ENCODE measurements around the gene MANSC4.
"Not testable (repeated sequence)": the region's sequence is repeated elsewhere in the genome, so short reads cannot be mapped to it uniquely, and the experiment has no call there.

Gene MANSC4

DNA sequence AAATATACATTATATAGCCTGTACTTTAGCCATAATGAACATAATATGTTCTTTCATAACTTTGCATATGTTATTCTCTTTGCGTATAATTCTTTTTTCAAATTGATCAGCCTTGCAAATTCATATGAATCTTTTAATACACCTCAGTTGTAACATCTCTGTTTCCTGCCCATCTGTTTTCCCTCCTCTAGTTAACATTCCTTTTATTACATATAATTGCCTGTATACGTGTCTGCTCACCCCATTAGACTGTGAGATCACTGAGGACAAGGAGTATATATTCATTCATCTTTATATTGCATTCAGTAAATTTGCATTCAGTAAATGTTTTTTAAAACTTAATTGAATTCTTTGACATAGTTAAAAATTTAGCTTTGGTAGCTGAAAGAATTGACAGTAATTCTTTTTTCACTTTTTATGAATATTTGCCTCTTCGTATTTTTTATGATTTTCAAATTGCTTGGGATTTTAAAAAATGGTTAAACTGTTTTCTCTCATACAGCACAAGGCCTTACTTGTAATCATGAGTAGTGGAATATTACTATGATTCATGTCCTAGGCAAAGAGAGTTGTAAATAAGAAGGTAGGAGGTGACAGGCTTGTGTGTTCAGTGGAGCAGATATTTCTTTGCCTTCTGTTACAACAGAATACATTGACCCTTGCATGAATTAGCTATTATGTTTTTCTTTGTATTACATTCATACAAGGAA is 32.8 kb downstream of the MANSC4 start:
- DNase-seq = no peak

- DNase-seq = not testable (repeated sequence)
Measured at GRCh38 chr12:27745734-27746133, 34.3 kb downstream of the MANSC4 start.

DNA sequence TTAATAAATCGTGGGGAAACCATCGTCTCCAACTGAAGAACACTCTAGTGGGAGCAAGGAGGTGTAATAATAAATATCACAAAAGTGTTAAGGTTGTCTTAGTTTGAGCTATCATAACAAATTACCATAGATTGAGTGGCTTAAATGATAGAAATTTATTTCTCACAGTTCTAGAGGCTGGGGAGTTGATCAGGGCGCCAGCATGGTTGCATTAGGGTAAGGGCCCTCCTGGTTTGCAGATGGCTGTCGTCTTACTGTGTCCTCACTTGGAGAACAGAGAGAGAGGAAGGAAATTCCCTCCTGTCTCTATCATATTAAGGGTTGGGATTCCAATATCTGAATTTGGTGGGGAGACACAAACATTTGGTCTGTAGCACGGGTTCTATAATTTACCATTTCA is 36.4 kb downstream of the MANSC4 start:
- no peak for DNase-seq

GRCh38 chr12:27734321-27734720 is 45.7 kb downstream of the MANSC4 start:
- not testable (repeated sequence) for DNase-seq

DNA sequence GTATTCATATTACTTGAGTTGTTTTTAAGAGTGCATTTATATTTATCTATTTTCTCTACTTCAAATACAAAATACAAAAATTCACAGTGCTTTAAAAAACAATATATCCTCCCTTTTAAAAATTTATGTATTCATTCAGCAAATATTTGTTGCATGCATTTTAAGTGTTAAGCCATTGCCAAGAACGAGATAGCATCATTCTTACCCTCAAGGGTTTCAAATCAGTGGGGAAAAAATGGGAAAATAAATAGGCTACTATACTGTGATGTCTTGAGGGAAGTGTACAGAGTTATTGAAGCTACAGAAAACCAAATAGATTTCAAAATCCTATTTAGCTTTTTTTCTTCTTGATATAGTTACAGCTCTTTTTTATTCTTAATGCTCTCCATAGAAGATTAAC is 46.2 kb downstream of the MANSC4 start:
- no peak for DNase-seq

DNA sequence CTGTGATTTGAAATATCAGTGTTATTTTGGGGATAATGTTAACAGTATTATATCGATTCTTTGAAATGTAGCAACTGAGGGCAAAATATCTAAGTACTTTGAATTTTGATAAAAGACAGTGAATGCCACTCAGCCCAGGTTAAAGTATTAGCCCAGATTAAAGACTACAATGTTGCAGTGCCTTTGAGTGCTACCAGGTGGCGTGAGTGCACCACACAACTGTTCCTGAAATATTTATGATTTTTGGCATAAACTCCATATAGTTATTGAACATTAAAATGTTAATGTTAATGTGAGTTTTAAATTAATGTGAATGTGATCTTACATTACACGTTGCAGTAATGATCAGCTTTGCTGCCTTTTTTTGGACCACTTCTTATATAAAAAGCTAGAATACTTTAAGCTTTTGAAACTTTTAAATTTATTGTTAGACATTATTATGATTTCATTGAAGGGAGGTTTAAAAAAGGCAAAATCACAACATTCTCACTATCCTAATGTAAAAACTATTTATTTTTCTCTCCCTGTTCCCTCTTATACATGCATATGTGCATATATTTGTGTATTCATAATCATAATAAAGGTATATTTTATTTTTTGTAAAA is 46.9 kb downstream of the MANSC4 start:
- DNase-seq = peak; percentile 66

DNA sequence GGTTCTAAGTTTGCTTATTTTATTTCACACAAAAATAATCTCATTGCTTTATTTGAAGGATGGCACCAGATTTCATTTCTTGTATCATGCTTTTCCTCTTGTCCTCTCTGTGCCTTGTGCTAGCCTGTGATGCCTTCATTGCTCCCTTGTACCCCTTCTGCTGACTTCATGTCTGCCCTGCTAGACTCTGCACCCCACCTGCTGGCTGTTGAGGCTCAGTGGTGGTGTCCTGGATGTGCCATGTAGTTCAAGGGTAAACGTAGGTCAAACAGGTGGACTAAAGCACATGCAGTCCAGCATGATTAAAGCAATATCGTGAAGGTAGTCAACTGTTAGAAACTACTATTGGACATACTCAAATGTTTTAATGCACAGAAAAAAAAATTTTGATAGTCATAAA is 47.8 kb downstream of the MANSC4 start:
- DNase-seq = no peak

- DNase-seq = no peak
Measured at GRCh38 chr12:27730097-27730588, 49.9 kb downstream of the MANSC4 start.

DNA sequence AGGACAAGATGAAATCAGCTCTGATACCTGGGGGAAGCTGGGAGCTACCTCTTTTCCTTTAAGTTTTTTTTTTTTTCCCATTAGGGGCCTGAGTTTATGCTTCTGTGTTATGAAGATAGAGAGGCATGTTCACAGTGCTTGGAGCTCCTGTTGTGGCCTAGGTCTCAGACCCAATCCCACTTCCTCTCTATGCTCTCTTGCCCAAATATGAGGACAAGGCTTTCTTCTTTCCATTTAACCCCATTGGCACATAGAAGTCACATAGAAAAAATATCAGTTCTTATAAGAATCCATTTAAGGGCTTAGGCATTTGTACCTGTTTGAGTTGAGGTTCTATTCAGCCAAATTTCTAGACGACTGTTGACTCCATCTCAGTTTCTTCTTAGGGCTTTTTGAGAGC is 56.8 kb downstream of the MANSC4 start:
- no peak for DNase-seq
